Dorsolateral prefrontal cortex (tissue), 118 donors: Measurements from ENCODE around the gene NOM1. TPM values are rescaled to one million over a fixed set of nuclear protein-coding genes. Genes with fewer than 3 reads are reported as not detected.

Experiments
- total RNA-seq, 120 experiments: library from RNA; stranded (reverse); gene quantifications; one replicate each; pipeline versions ENCODE4 v1.2.3 to v1.2.4, GENCODE V29; 2022

The NOM1 gene
- total RNA-seq, 120 experiments from 2014 or later: 14.2 to 36.0 (median 24.9) TPM

Other genes starting within 250 kb of the NOM1 start
- gene LMBR1, start 56.5 kb upstream of the NOM1 start, total RNA-seq: 100 to 1,000 TPM in 82 of 120 experiments, 10 to 100 TPM in 38; 71.3 to 148 (median 106) TPM
- gene MNX1, start 61.0 kb downstream of the NOM1 start, total RNA-seq: not detected
- 10 to 100 TPM; 46.9 to 76.5 (median 59.8) TPM for gene UBE3C, start 189.2 kb downstream of the NOM1 start, total RNA-seq